COLO668 (cell line): ENCODE measurements around the gene MMP2.

Source experiments
- DNase-seq: peaks from one replicate; lab custom pipeline; 2025; ENCODE audit not compliant: unreplicated experiment; lab: John Stamatoyannopoulos, UW

MMP2 gene

GRCh38 chr16:55491691-55492090 lies 12.7 kb downstream of the MMP2 start:
- DNase-seq = no peak

GRCh38 chr16:55492756-55493380 lies 13.9 kb downstream of the MMP2 start:
- DNase-seq = no peak

- DNase-seq = no peak
Observed at GRCh38 chr16:55494994-55495421, 16.0 kb downstream of the MMP2 start.

GRCh38 chr16:55495616-55496289 lies 16.8 kb downstream of the MMP2 start:
- no peak for DNase-seq

- DNase-seq = no peak
Observed at GRCh38 chr16:55496509-55497145, 17.6 kb downstream of the MMP2 start.

- no peak for DNase-seq
Observed at GRCh38 chr16:55497558-55497957, 18.6 kb downstream of the MMP2 start.

GRCh38 chr16:55498101-55498500 lies 19.1 kb downstream of the MMP2 start:
- no peak for DNase-seq

GRCh38 chr16:55499281-55499680 lies 20.3 kb downstream of the MMP2 start:
- DNase-seq = no peak

- DNase-seq = no peak
Observed at GRCh38 chr16:55499951-55500529, 21.0 kb downstream of the MMP2 start.

GRCh38 chr16:55500530-55501011 lies 21.6 kb downstream of the MMP2 start:
- DNase-seq = no peak

- DNase-seq = no peak
Observed at GRCh38 chr16:55501549-55502322, 22.7 kb downstream of the MMP2 start.

GRCh38 chr16:55502801-55503366 lies 23.9 kb downstream of the MMP2 start:
- DNase-seq = no peak

GRCh38 chr16:55503726-55504550 lies 24.9 kb downstream of the MMP2 start:
- DNase-seq = no peak

GRCh38 chr16:55505333-55506015 lies 26.5 kb downstream of the MMP2 start:
- DNase-seq = no peak

GRCh38 chr16:55506083-55506482 lies 27.1 kb downstream of the MMP2 start:
- no peak for DNase-seq

- DNase-seq = no peak
Observed at GRCh38 chr16:55506708-55507107, 27.7 kb downstream of the MMP2 start.

- DNase-seq = no peak
Observed at GRCh38 chr16:55508271-55508921, 29.4 kb downstream of the MMP2 start.

GRCh38 chr16:55508941-55509931 lies 30.2 kb downstream of the MMP2 start, which contains the start of gene LPCAT2:
TSS of gene LPCAT2 (plus strand) at chr16:55509072. CDS start at chr16:55509182, 110 bp downstream.
- DNase-seq = no peak
